Measurements from ENCODE around the gene C14orf132.

GRCh38 chr14:96117960-96118359 lies 78.8 kb downstream of the C14orf132 start:
- no peak for TF ChIP-seq CTCF (conservative IDR thresholded peaks at IDR 0.05; ENCODE audit: low read depth, low read length)
- TF ChIP-seq POLR2A (IDR thresholded peaks at IDR 0.05; ENCODE audit: low read depth, low read length) = no peak
- TF ChIP-seq RAD21 (IDR thresholded peaks at IDR 0.05; ENCODE audit: low read length) = no peak
- TF ChIP-seq MXI1 (IDR thresholded peaks at IDR 0.05; ENCODE audit: borderline replicate concordance, low read depth, low read length) = no peak
- no peak for TF ChIP-seq CEBPB (IDR thresholded peaks at IDR 0.05; ENCODE audit: low read depth, low read length)
- TF ChIP-seq CHD1 (IDR thresholded peaks at IDR 0.05; ENCODE audit: low read depth, low read length) = no peak
- TF ChIP-seq MAZ (IDR thresholded peaks at IDR 0.05; ENCODE audit: borderline replicate concordance, low read depth, low read length) = no peak
- TF ChIP-seq USF2 (IDR thresholded peaks at IDR 0.05; ENCODE audit: low read depth, low read length) = no peak
- no peak for TF ChIP-seq SMC3 (IDR thresholded peaks at IDR 0.05; ENCODE audit: low read depth, low read length)
- TF ChIP-seq RFX5 (IDR thresholded peaks at IDR 0.05; ENCODE audit: low read depth, low read length) = no peak
- no peak for TF ChIP-seq ELK1 (IDR thresholded peaks at IDR 0.05; ENCODE audit: borderline replicate concordance, low read depth, low read length)
- TF ChIP-seq MAFK (IDR thresholded peaks at IDR 0.05; ENCODE audit: low read depth, low read length) = no peak
